Upper lobe of left lung (tissue), 4 donors: ENCODE measurements around the gene THSD1.

Source experiments
- EP300 ChIP-seq, 4 donors: sonication (generic); formaldehyde crosslinking; IDR thresholded peaks; one replicate each; pipeline ENCODE4 v1.5.1; 2017; ENCODE audit warnings: antibody characterized with exemption in 4 of 4, control low read depth in 2 of 4
- POLR2AphosphoS5 ChIP-seq, 2 donors: sonication (generic); formaldehyde crosslinking; IDR thresholded peaks; one replicate each; pipeline ENCODE4 v1.5.1; 2017; ENCODE audit warnings: antibody characterized with exemption in 2 of 2
- TF ChIP-seq, protein P1 (sequence below), 6 experiments: fragments of 450-650 bp in 4 of 6; fragments of 200-600 bp in 2 of 6; sonication (generic) in 2 of 6; IDR thresholded peaks; one replicate each; pipeline ENCODE4 v1.5.1; 2016 to 2019; ENCODE audit warnings: antibody characterized with exemption in 6 of 6

DNA sequence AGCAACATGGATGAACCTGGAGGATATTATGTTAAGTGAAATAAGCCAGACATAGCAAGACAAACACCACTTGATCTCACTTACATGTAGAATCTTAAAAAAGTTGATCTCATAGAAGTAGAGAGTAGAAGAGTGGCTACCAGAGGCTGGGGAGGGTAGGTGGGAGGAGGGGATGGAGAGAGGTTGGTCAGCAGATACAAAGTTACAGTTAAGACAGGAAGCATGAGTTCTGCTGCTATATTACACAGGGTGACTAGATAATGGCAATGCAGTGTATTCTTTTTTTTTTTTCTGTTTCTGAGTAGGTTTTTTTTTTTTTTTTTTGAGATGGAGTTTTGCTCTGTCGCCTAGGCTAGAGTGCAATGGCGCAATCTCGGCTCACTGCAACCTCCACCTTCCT lies 15.2 kb upstream of the THSD1 start:
- TF ChIP-seq, protein P1, sequence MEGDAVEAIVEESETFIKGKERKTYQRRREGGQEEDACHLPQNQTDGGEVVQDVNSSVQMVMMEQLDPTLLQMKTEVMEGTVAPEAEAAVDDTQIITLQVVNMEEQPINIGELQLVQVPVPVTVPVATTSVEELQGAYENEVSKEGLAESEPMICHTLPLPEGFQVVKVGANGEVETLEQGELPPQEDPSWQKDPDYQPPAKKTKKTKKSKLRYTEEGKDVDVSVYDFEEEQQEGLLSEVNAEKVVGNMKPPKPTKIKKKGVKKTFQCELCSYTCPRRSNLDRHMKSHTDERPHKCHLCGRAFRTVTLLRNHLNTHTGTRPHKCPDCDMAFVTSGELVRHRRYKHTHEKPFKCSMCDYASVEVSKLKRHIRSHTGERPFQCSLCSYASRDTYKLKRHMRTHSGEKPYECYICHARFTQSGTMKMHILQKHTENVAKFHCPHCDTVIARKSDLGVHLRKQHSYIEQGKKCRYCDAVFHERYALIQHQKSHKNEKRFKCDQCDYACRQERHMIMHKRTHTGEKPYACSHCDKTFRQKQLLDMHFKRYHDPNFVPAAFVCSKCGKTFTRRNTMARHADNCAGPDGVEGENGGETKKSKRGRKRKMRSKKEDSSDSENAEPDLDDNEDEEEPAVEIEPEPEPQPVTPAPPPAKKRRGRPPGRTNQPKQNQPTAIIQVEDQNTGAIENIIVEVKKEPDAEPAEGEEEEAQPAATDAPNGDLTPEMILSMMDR (IDR thresholded peaks at IDR 0.05) = no peak
- TF ChIP-seq EP300 (IDR thresholded peaks at IDR 0.05) (no peak), POLR2AphosphoS5 (IDR thresholded peaks at IDR 0.05) (no peak)
